HTERT RPE-1 (cell line): ENCODE results near the gene ZBTB16.
"Not testable (repeated sequence)": the region's sequence is repeated elsewhere in the genome, so short reads cannot be mapped to it uniquely, and the experiment has no call there.

Experiments
- in situ Hi-C: fragments of 300-500 bp; cut with MboI; formaldehyde crosslinking; loops from 4 replicates; pipeline ENCODE4 v1.14.3; 2020; ENCODE audit warnings: low sequenced_read_pairs

Gene ZBTB16

GRCh38 chr11:114042234-114042633 is 17.3 kb upstream of the ZBTB16 start:
- in situ Hi-C loops = no loop called here

- in situ Hi-C loops = no loop called here
Observed at GRCh38 chr11:114044042-114044871, 15.3 kb upstream of the ZBTB16 start.

GRCh38 chr11:114047327-114047726 is 12.2 kb upstream of the ZBTB16 start:
- in situ Hi-C loops = no loop called here

GRCh38 chr11:114049050-114049449 is 10.5 kb upstream of the ZBTB16 start:
- in situ Hi-C loops = no loop called here

GRCh38 chr11:114049766-114050165 is 9.7 kb upstream of the ZBTB16 start:
- in situ Hi-C loops = not testable (repeated sequence)

- in situ Hi-C loops = no loop called here
Observed at GRCh38 chr11:114050258-114050927, 9.1 kb upstream of the ZBTB16 start.

GRCh38 chr11:114051558-114051957 is 8.0 kb upstream of the ZBTB16 start:
- in situ Hi-C loops = no loop called here

GRCh38 chr11:114052160-114052559 is 7.4 kb upstream of the ZBTB16 start:
- in situ Hi-C loops = no loop called here

- in situ Hi-C loops = no loop called here
Observed at GRCh38 chr11:114053406-114053805, 6.1 kb upstream of the ZBTB16 start.

- in situ Hi-C loops = no loop called here
Observed at GRCh38 chr11:114054806-114055205, 4.7 kb upstream of the ZBTB16 start.

- in situ Hi-C loops = no loop called here
Observed at GRCh38 chr11:114056409-114056808, 3.1 kb upstream of the ZBTB16 start.

GRCh38 chr11:114057147-114057546 is 2.4 kb upstream of the ZBTB16 start:
- in situ Hi-C loops = no loop called here

GRCh38 chr11:114057605-114058004 is 1.9 kb upstream of the ZBTB16 start:
- in situ Hi-C loops = no loop called here

- in situ Hi-C loops = no loop called here
Observed at GRCh38 chr11:114058026-114058706, 1.3 kb upstream of the ZBTB16 start.

GRCh38 chr11:114058871-114059277 is 637 bp upstream of the ZBTB16 start:
- in situ Hi-C loops = no loop called here

GRCh38 chr11:114059984-114060391 is 477 bp downstream of the ZBTB16 start:
- in situ Hi-C loops = no loop called here

GRCh38 chr11:114060392-114061047 is 1.0 kb downstream of the ZBTB16 start:
- in situ Hi-C loops = no loop called here

GRCh38 chr11:114061048-114061680 is 1.7 kb downstream of the ZBTB16 start:
- in situ Hi-C loops = no loop called here

GRCh38 chr11:114061681-114062049 is 2.2 kb downstream of the ZBTB16 start:
- in situ Hi-C loops = no loop called here

GRCh38 chr11:114062272-114062671 is 2.8 kb downstream of the ZBTB16 start:
- in situ Hi-C loops = no loop called here
